ENCODE data around the gene VANGL2. TPM values are rescaled to one million over a fixed set of nuclear protein-coding genes. Genes with fewer than 3 reads are reported as not detected.

VANGL2 gene
- total RNA-seq, 2 donors from 2014 or later: not detected

DNA sequence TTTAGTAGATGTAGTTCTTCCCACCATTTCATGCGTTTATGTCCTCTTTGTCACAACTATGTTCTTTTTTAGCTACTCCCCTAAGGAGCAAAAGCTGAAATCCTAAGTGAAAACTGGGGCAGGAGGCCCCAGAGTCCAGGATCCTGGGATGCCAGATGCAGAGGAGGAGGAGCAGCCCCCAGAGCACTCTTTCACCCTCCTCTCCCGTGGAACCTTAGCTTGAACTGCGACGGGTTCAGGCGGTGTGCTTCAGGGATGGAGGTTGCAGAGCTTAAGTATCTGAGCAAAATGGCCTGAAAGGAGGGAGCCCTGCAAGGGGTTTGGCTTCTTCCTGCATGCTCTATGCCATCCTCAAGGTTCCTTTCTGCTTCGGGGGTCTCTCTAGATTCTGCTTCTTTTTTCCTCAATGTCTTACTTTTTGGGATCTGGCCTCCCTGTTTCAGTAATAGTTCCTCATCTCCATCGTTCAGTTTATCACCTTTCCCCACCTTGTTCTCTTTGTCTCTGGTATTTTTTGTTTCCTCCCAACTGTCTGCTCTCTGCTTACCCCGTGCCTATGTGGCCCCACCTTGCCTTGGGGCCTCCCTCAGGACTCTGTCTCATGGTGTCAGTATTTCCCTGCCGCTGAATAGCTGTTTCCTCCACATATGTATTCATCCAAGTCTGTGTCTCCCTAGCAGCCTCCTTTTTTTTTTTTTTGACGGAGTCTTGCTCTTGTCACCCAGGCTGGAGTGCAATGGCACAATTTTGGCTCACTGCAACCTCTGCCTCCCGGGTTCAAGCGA lies 36.2 kb upstream of the VANGL2 start:
- H3K27me3 Mint-ChIP-seq: no peaks in the 10 kb centered on the region
- no peak for ATAC-seq
- H3K4me3 Mint-ChIP-seq: no peak overlapping the region
- no peaks in the 10 kb centered on the region for H3K9me3 ChIP-seq (ENCODE audit: control insufficient read depth, low read length, poor library complexity, severe bottlenecking)
- peaks cover 25% of the 10 kb centered on the region for H3K4me1 Mint-ChIP-seq
- H3K36me3 Mint-ChIP-seq (ENCODE audit: low read depth): peaks cover 2% of the 10 kb centered on the region
- DNase-seq: no peak
- peak overlapping the region; percentile 82 for H3K27ac Mint-ChIP-seq

DNA sequence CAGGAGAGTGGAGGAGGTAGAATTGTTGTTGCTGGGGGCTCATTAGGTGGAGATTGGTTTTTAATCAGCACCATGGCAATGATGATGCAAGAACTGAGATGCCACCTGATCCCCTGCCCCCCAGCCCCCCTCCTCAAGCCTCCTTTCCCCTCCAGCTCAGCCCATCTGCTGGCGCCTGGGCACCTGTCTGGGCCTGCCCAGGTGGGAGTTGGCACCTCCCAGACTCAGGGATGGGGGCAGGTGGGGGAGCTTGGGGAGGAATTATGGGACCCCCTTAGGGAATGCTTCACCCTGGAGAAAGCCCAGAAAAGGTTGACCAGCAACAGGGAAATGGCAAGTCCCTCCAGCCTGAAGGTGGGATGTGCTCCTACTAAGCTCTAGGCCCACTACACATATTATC lies 35.0 kb upstream of the VANGL2 start:
- DNase-seq (no peak), ATAC-seq (no peak)
- H3K9me3 ChIP-seq (ENCODE audit: control insufficient read depth, low read length, poor library complexity, severe bottlenecking): no peaks in the 10 kb centered on the region
- Mint-ChIP-seq H3K27me3 (no peaks in the 10 kb centered on the region), H3K27ac (no peak overlapping the region), H3K4me1 (peaks cover 25% of the 10 kb centered on the region), H3K4me3 (no peak overlapping the region), H3K36me3 (ENCODE audit: low read depth) (no peaks in the 10 kb centered on the region)

DNA sequence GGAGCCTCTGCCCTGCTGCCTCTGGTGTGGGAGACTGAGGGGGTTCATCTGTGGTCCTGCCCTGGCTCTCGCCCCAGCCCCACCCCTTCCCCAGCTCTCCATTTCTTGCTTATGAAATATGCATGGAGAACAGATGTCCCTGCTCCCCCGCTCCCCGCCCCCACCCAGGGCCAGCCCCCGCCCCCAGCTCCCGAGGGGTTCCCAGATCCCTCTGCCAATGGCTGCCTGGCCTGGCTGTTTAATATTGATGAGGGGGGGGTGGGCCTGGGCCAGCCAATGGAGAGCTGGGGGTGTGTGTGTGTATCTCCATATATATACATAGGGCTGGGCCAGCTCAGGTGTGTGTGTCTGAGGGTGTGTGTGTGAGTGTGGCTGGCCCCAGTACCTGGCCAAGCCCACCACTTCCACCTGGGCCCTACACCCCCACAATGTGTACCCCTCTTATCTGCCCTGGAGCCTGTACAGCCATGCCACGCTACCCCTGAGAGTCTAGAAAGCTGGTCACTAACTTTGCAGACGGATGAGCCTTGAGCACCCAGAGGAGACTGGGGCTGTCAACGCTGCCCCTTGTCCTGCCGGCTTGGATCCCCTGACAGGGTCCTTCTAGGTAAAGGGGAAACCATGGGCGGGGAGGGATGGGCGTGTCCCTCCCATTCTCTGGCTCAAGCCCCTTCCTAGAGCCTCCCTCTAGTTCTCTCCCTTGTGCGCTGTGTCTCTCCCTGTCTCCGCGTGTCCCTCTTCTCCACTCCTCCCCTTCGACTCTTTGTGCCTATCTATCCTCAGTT lies 33.4 kb upstream of the VANGL2 start, which contains the start of gene NHLH1:
NHLH1 (plus strand) TSS at position 341 of the 785 bp plus-strand sequence. CDS start 3,661 bp downstream, outside the sequence.
- Mint-ChIP-seq H3K27ac (peak within 1 kb of the TSS; percentile 29), H3K4me1 (peaks cover 23% of the 10 kb centered on the region)

DNA sequence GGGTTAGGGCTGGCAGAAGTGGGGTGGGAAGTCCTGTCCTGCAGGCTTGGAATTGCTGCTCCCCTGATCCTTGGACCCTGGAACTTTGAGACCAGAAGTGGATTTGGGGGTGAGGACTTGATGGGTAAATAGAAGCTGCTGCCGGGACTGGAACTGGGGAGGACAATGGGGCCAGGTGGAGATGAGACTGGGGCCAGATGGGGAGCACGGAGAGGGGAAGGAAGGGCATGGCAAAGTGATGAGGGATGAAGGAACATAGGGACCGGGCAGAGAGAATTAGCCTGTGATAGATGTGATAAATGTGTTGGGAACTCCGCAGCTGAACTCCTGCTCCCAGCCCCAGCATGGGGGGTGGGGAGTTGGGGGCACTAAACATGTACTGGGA lies 32.9 kb upstream of the VANGL2 start:
- no peak for ATAC-seq
- H3K36me3 Mint-ChIP-seq (ENCODE audit: low read depth): no peaks in the 10 kb centered on the region
- H3K27ac Mint-ChIP-seq: peak overlapping the region; percentile 29
- H3K9me3 ChIP-seq (ENCODE audit: control insufficient read depth, low read length, poor library complexity, severe bottlenecking): no peaks in the 10 kb centered on the region
- H3K4me1 Mint-ChIP-seq: peaks cover 19% of the 10 kb centered on the region
- H3K4me3 Mint-ChIP-seq: no peak overlapping the region
- DNase-seq: no peak
- H3K27me3 Mint-ChIP-seq: no peaks in the 10 kb centered on the region

More for the DNA sequence above, 33.4 kb upstream of the VANGL2 start, which contains the start of gene NHLH1:
- ATAC-seq (no peak), DNase-seq (no peak)
- Mint-ChIP-seq H3K36me3 (ENCODE audit: low read depth) (no peaks in the 10 kb centered on the region), H3K27me3 (no peaks in the 10 kb centered on the region), H3K4me3 (no peak within 1 kb of the TSS)
- H3K9me3 ChIP-seq (ENCODE audit: control insufficient read depth, low read length, poor library complexity, severe bottlenecking): no peaks in the 10 kb centered on the region

DNA sequence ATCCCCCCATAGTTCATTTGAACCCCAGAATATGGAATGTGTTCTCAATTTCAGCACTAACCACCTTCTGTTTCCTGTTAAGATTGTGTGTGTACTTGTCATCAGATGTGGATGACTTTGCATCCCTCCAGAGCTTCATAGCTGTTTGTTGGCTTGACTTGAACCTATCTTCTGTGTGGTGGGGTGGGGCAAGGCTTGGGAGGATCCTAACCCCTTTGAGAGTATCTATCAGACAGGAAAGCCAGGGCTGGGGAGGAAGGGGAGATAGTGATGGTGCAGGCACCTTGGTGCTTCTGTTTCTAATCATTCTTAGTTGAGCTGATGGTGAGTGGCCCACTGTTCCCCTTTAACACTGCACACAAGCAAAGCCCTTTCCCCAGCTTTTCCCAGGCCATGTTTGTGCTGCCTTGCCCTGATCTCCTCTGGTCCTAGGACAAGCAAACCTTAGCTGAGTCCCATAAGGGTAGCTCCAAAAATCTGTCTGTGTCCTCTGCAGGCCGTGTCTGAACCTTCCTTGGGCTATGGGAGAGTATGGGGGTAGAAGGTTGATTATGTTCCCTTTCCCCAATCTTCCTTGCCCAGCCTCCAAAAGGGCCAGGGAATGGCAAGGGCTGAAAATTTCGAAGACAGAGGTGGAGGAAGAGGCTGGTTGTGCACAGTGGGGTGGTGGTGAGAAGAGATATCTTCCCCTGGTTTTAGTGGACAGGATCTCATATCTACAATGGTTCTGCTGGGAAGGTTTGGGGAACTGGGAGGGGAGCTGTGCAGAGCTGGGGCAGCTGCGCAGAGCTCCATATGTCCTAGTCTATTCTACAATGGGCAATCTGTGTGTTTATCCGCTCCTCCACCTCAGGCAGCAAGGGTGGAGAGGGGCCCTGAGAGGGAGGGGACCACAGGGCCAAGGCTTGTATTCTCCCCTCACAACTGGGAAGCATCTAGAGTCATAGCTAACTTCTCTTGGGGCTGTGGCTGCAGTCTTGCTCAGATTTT lies 32.1 kb upstream of the VANGL2 start:
- Mint-ChIP-seq H3K4me3 (no peak overlapping the region), H3K27me3 (no peaks in the 10 kb centered on the region), H3K36me3 (ENCODE audit: low read depth) (no peaks in the 10 kb centered on the region), H3K4me1 (peaks cover 16% of the 10 kb centered on the region), H3K27ac (no peak overlapping the region)
- no peak for ATAC-seq
- no peaks in the 10 kb centered on the region for H3K9me3 ChIP-seq (ENCODE audit: control insufficient read depth, low read length, poor library complexity, severe bottlenecking)
- no peak for DNase-seq

DNA sequence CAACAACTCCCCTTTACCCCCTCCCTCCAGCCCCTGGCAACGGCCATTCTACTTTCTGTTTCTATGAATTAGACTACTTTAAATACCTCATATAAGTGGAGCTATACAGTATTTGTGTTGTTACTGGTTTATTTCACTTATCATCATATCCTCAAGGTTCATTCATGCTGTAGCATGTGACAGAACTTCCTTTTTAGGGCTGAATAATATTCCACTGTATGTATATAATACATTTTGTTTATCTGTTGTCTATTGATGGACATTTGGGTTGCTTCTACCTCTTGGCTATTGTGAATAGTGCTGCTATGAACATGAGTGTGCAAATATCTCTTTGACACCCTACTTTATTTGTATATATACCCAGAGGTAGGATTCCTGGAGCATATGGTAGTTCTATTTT lies 31.3 kb upstream of the VANGL2 start:
- no peak for ATAC-seq
- no peaks in the 10 kb centered on the region for H3K9me3 ChIP-seq (ENCODE audit: control insufficient read depth, low read length, poor library complexity, severe bottlenecking)
- Mint-ChIP-seq H3K27me3 (no peaks in the 10 kb centered on the region), H3K4me1 (peaks cover 12% of the 10 kb centered on the region), H3K36me3 (ENCODE audit: low read depth) (no peaks in the 10 kb centered on the region), H3K4me3 (no peak overlapping the region), H3K27ac (no peak overlapping the region)
- DNase-seq: no peak

DNA sequence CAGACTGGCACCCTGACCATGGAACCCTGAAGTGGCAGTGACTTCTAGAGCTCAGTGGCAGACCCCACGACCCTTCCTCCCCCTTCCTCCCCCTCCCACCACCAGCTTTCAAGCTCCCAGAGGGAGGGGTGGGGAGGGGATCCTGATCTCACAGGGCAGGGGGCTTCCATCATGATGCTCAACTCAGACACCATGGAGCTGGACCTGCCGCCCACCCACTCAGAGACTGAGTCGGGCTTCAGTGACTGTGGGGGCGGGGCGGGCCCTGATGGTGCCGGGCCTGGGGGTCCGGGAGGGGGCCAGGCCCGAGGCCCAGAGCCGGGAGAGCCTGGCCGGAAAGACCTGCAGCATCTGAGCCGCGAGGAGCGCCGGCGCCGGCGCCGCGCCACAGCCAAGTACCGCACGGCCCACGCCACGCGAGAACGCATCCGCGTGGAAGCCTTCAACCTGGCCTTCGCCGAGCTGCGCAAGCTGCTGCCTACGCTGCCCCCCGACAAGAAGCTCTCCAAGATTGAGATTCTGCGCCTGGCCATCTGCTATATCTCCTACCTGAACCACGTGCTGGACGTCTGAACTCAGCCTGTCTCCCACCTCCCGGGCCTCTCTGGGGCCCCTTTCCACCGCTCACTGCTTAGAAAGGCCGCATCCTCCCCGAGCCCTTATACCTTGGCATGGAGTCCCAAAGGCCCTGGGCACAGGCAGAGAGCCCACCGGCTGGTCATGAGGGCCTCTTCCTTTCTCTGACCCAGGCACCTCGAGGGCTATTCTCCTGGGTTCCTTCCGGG lies 29.6 kb upstream of the VANGL2 start:
- no peak for DNase-seq
- no peak overlapping the region for H3K4me3 Mint-ChIP-seq
- peaks cover 4% of the 10 kb centered on the region for H3K27me3 Mint-ChIP-seq
- H3K27ac Mint-ChIP-seq: no peak overlapping the region
- H3K36me3 Mint-ChIP-seq (ENCODE audit: low read depth): no peaks in the 10 kb centered on the region
- ATAC-seq: no peak
- H3K4me1 Mint-ChIP-seq: peaks cover 11% of the 10 kb centered on the region
- no peaks in the 10 kb centered on the region for H3K9me3 ChIP-seq (ENCODE audit: control insufficient read depth, low read length, poor library complexity, severe bottlenecking)

DNA sequence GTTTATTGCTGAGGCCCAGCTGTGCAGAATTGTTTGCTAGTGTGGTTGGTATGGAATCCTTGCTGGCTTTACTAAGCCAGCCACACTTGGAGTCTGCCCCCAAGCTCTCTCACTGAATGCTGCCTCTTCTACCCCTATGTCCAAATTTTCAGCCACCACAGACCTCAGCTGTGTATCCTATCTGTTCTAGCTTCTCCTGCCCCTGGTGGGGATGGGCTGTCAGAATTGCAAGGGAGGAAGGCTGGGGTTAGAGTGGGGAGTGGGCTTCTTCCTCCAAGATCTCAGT lies 29.1 kb upstream of the VANGL2 start:
- ATAC-seq: no peak
- peaks cover 13% of the 10 kb centered on the region for H3K4me1 Mint-ChIP-seq
- no peak overlapping the region for H3K4me3 Mint-ChIP-seq
- no peak overlapping the region for H3K27ac Mint-ChIP-seq
- no peaks in the 10 kb centered on the region for H3K36me3 Mint-ChIP-seq (ENCODE audit: low read depth)
- DNase-seq: no peak
- H3K27me3 Mint-ChIP-seq: peaks cover 9% of the 10 kb centered on the region
- H3K9me3 ChIP-seq (ENCODE audit: control insufficient read depth, low read length, poor library complexity, severe bottlenecking): no peaks in the 10 kb centered on the region

DNA sequence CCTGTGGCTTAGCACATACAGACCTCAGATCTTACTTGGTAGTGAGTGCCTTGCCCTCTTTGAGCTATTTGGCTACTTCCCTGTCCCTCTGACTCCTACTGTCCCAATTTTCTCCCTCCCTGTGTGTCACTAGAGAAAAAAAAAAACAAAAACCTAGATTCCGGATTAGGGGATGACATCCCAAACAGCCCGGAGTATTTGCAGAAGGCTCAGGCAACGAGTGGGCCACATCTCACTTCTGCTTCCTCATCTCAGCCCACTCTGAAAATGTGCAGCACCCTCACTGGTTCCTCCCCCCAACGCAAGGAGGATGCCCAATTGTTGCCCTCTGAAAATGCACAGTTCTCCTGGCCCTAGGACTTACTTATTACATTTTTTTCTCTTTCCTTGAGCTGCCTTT lies 28.6 kb upstream of the VANGL2 start:
- no peaks in the 10 kb centered on the region for H3K9me3 ChIP-seq (ENCODE audit: control insufficient read depth, low read length, poor library complexity, severe bottlenecking)
- peaks cover 18% of the 10 kb centered on the region for H3K4me1 Mint-ChIP-seq
- H3K36me3 Mint-ChIP-seq (ENCODE audit: low read depth): no peaks in the 10 kb centered on the region
- no peak for ATAC-seq
- no peak overlapping the region for H3K4me3 Mint-ChIP-seq
- no peak for DNase-seq
- H3K27me3 Mint-ChIP-seq: peaks cover 10% of the 10 kb centered on the region
- no peak overlapping the region for H3K27ac Mint-ChIP-seq

DNA sequence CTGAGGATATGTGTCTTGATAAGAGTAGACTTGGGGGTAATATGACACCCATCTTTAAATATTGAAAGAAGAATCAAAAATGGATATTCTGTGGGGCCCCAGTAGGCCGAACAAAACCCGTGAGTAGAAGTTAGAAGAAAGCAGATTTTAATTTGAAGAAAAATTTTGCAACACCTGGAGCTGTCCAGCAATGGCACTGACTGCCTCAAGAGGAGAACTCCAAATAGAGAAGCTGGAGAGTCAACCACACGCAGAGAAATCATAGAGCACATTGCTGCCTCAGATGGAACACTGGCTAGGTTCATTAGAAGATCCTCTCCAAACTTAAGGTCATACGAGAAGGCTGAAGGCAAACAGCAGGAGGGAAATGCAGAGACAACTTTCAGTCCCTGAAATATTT lies 26.7 kb upstream of the VANGL2 start:
- H3K9me3 ChIP-seq (ENCODE audit: control insufficient read depth, low read length, poor library complexity, severe bottlenecking): no peaks in the 10 kb centered on the region
- ATAC-seq: no peak
- Mint-ChIP-seq H3K27ac (no peak overlapping the region), H3K36me3 (ENCODE audit: low read depth) (no peaks in the 10 kb centered on the region), H3K27me3 (peaks cover 10% of the 10 kb centered on the region), H3K4me3 (no peak overlapping the region), H3K4me1 (peaks cover 17% of the 10 kb centered on the region)
- no peak for DNase-seq

DNA sequence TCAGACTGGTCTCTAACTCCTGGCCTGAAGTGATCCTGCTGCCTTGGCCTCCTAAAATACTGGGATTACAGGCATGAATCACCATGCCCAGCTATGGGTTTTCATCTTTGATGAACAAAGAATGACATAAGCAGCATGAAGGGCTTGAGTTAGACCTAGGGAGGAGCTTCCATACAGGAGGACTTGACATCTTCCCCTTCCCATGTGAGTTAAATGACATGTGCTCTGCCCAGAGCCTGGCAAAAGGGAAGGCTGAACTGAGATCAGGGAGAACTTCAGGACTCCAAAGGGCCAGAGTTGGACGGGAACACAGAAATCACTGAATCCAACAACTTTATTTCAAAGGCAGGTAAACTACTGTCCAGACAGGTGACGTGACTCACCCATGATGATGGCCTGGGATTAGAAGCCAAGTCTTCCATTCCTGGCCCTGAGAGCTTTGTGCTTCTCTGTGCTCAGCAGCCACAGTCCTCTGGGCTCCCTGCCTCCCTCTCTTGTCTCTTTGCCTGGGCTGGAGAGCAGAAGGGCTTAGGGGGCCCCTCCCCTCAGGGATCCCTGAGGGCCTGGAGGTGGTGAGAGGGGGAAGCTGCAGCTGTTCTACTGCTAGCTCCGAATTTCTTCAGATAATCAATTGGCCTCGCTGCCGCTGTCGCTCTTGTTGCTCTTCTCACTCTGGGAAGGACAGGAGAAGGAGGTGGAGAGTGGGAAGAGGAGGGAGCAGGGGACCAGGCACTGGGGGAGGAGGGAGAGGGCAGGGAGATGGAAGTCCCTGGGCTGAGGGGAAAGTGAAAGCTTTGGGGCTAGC lies 25.9 kb upstream of the VANGL2 start:
- DNase-seq: no peak
- no peak overlapping the region for H3K27ac Mint-ChIP-seq
- no peaks in the 10 kb centered on the region for H3K36me3 Mint-ChIP-seq (ENCODE audit: low read depth)
- no peak for ATAC-seq
- no peaks in the 10 kb centered on the region for H3K9me3 ChIP-seq (ENCODE audit: control insufficient read depth, low read length, poor library complexity, severe bottlenecking)
- H3K27me3 Mint-ChIP-seq: peaks cover 10% of the 10 kb centered on the region
- peaks cover 17% of the 10 kb centered on the region for H3K4me1 Mint-ChIP-seq
- no peak overlapping the region for H3K4me3 Mint-ChIP-seq
